Heart right ventricle (tissue), 16 donors: ENCODE data around the gene TRPV6. TPM values are rescaled to one million over a fixed set of nuclear protein-coding genes. Genes with fewer than 3 reads are reported as not detected.

Experiments
- ATAC-seq, 8 donors: fragments of 200-7000 bp; cut with Tn5 transposase; one replicate each; pipeline ENCODE4 v1.9.1; 2020; ENCODE audit warnings: mild to moderate bottlenecking in 8 of 8, moderate library complexity in 8 of 8, moderate number of reproducible peaks in 1 of 8
- DNase-seq, 2 donors: peaks; one replicate each; pipeline ENCODE4 v3.0.0-alpha.2; 2020
- H3K27ac ChIP-seq, 10 donors: fragments of 200-600 bp; sonication (generic) in 2 of 10; one replicate each; pipeline versions ENCODE4 v1.5.0 to v1.8.0; 2020 to 2022; ENCODE audit warnings: mild to moderate bottlenecking in 3 of 10
- H3K27me3 ChIP-seq, 7 donors: fragments of 200-600 bp; one replicate each; pipeline ENCODE4 v1.8.0; 2021 to 2022; ENCODE audit warnings: mild to moderate bottlenecking in 2 of 7
- H3K36me3 ChIP-seq, 9 donors: fragments of 200-600 bp; sonication (generic) in 1 of 9; one replicate each; pipeline versions ENCODE4 v1.5.0 to v1.8.0; 2020 to 2022; ENCODE audit warnings: mild to moderate bottlenecking in 2 of 9
- H3K4me1 ChIP-seq, 9 donors: fragments of 200-600 bp; sonication (generic) in 1 of 9; one replicate each; pipeline versions ENCODE4 v1.5.0 to v1.8.0; 2020 to 2022; ENCODE audit warnings: mild to moderate bottlenecking in 4 of 9
- H3K4me3 ChIP-seq, 10 donors: fragments of 200-600 bp; sonication (generic) in 2 of 10; one replicate each; pipeline versions ENCODE4 v1.5.0 to v1.8.0; 2020 to 2022; ENCODE audit warnings: mild to moderate bottlenecking in 7 of 10, moderate library complexity in 2 of 10
- H3K9me3 ChIP-seq, 11 donors: fragments of 200-600 bp in 10 of 11; sonication (generic) in 2 of 11; one replicate each; pipeline versions ENCODE4 v1.5.0 to v1.8.0; 2013 to 2022; ENCODE audit warnings: mild to moderate bottlenecking in 2 of 11, control low read depth in 1 of 11, moderate library complexity in 1 of 11
- WGBS, 2 donors: extraction: QIAGEN DNeasy Blood & Tissue Kit; methylation state at CpG; one replicate each; pipeline ENCODE4 v1.1.7; 2013; ENCODE audit warnings: inconsistent platforms in 1 of 2; 5-methylcytosine and 5-hydroxymethylcytosine counted together
- intact Hi-C, 10 donors: fragments of 100-400 bp; cut with DNase I; formaldehyde crosslinking; loops; one replicate each; pipeline versions ENCODE4 v1.11.1 to v1.14.2; 2022
- polyA plus RNA-seq, 2 donors: library from polyadenylated mRNA; stranded (reverse); fragments of 200-250 nt; gene quantifications; one replicate each; pipeline ENCODE4 v1.2.3, GENCODE V29; 2013
- total RNA-seq, 10 donors: library from RNA; stranded (reverse); fragmentation: NEBNext Ultra II Directional in 3 of 10; extraction: Animal tissue kit (Norgen Biotek cat#: 25700) in 3 of 10; gene quantifications; one replicate each; pipeline versions ENCODE4 v1.2.1 to v1.2.4, GENCODE V29; 2021 to 2023
- TF ChIP-seq, protein P1 (sequence below), 9 donors: fragments of 200-600 bp; sonication (generic) in 2 of 9; IDR thresholded peaks; one replicate each; pipeline versions ENCODE4 v1.5.0 to v1.8.0; 2021 to 2022; ENCODE audit warnings: antibody characterized with exemption in 9 of 9, mild to moderate bottlenecking in 5 of 9, moderate library complexity in 1 of 9
- donor health status: Arrhythmogenic right ventricular cardiomyopathy.
- donor health status: ischemic (EF 13 %, LVEDD 7.1; RV severe dilation, severe dysfunction).
- donor health status: healthy with polysubstance abuse.
- donor health status: DM: no; HTN: yes; CAD: no.
- donor health status: DM: no; HTN: no; CAD: no.
- donor health status: ischemic (EF 25% LVEDD 6.9; RV normal size, moderate dysfunction).
- donor health status: ischemic (EF 25% LVEDD 5.7; RV mildly dilated, moderate dysfunction).
- donor health status: healthy.
- donor health status: DM: yes; HTN: yes; CAD: no.
- donor health status: Ischemic cardiomyopathy.
- donor health status: ischemic (EF 35%, LVEDD 5.7; RV mildly dilated, moderate dysfunction).
- donor health status: nonischemic (EF 11% LVEDD 7.7; RV severe dilation, severe dysfunction).
- donor health status: DM: yes; HTN: yes; CAD: no.
- donor health status: PGD.
- donor health status: ischemic (EF 29% LVEDD 5.4; RV normal size, mild dysfunction).
- donor health status: nonischemic (EF 23%, LVEDD 6.1; RV moderate dilation, normal function).

The TRPV6 gene
- total and polyA plus RNA-seq, 12 donors, result 0.03 TPM; not detected in 11

DNA sequence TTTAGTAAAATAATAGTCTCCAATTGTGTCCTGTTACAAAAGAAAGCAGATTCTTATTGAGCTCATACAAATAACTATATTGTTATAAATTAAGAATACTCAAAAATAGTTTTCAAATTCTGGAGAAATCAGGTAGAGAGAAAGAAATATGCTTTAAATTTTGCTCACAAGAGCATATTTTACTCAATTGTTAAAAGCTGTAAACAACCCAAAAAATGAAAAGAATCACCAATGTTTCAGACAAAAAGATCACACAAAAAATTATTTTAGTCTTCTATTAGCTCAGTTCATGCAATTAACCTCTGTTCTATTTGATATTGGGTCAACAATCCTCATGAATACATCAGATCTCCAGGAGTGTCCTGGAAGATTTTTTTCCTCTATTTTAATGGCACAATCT, 18.6 kb upstream of the TRPV6 start:
- ATAC-seq (no peak), DNase-seq (no peak)
- Histone ChIP-seq H3K4me3 (no peak overlapping the region), H3K27me3 (peaks cover 0 to 19% (median 0%) of the 10 kb centered on the region in 7 donors), H3K9me3 (peaks cover 0 to 13% (median 6%) of the 10 kb centered on the region in 11 donors), H3K36me3 (no peaks in the 10 kb centered on the region), H3K27ac (no peak overlapping the region), H3K4me1 (peaks cover 0 to 5% (median 0%) of the 10 kb centered on the region in 9 donors)
- intact Hi-C loops, result no loop called here
- TF ChIP-seq, protein P1, sequence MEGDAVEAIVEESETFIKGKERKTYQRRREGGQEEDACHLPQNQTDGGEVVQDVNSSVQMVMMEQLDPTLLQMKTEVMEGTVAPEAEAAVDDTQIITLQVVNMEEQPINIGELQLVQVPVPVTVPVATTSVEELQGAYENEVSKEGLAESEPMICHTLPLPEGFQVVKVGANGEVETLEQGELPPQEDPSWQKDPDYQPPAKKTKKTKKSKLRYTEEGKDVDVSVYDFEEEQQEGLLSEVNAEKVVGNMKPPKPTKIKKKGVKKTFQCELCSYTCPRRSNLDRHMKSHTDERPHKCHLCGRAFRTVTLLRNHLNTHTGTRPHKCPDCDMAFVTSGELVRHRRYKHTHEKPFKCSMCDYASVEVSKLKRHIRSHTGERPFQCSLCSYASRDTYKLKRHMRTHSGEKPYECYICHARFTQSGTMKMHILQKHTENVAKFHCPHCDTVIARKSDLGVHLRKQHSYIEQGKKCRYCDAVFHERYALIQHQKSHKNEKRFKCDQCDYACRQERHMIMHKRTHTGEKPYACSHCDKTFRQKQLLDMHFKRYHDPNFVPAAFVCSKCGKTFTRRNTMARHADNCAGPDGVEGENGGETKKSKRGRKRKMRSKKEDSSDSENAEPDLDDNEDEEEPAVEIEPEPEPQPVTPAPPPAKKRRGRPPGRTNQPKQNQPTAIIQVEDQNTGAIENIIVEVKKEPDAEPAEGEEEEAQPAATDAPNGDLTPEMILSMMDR (IDR thresholded peaks at IDR 0.05), result no peak

DNA sequence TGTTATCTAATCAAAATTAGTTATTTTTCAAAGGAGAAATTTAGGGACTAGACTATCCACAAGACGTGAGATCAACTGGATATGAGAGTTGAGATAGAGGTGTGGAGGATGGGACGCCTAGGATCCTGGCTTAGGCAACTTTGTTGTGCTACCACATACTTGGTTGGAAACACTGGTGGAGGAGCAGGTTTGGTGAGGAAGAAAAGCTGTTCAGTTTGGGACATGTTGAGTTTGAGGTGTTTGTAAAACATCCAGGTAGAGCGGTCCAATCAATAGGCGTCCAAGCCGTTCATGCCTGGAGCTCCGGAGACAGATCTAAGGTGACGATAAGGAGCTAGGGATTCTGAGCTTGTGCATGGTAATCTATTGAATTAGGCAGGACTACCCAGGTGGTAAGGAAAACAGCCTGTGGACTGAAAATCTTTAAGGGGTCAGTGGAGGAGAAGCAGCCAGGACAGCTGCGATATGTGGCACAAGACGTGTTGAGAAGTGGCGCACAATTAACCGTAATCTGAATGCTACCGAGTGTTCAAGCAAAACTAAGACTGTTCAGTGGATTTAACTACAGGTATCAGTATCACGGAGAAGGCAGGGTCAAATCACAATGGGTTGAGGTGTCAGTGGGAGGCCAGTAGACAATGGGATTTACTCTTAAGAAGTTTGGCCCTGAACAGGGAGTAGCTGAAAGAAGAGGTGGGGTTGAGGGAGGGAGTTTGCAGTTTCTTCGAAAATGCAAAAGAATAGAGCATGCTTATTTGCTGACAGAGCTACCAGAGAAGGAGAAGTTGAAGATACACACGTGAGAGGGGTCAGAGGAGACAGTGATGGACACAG, 16.1 kb upstream of the TRPV6 start:
- DNase-seq, result no peak
- intact Hi-C loops, result no loop called here
- TF ChIP-seq, protein P1 (IDR thresholded peaks at IDR 0.05), result no peak
- Histone ChIP-seq H3K27ac (no peak overlapping the region), H3K9me3 (peaks cover 0 to 13% (median 6%) of the 10 kb centered on the region in 11 donors), H3K4me1 (no peaks in the 10 kb centered on the region), H3K4me3 (no peak overlapping the region), H3K27me3 (peaks cover 0 to 37% (median 0%) of the 10 kb centered on the region in 7 donors), H3K36me3 (no peaks in the 10 kb centered on the region)
- WGBS, 2 donors, result 74 to 80% methylated on average over 15 of the region's 15 CpGs
- no peak for ATAC-seq

DNA sequence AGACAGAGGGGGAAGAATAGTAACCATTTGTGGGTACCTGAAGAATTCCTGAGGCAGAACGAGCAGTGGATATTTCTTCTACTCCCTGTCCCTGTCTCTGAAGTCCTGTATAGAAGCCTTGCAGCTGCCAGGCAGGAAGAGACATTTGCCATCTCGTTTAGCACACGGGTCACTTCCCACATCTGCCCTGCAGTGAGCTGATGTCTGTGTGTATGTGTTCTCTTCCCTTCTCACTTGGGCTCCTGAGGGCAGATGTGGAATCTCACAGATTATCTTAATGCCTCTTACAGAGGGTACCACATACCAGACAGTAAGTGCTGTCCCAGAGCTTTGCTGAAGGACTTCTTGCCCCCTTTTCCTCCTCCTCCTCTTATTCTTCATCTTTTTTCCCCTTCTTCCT, 14.1 kb upstream of the TRPV6 start:
- H3K4me1 ChIP-seq, result no peaks in the 10 kb centered on the region
- peaks cover 0 to 10% (median under 1%) of the 10 kb centered on the region in 11 donors for H3K9me3 ChIP-seq
- H3K27ac ChIP-seq, result no peak overlapping the region
- no peaks in the 10 kb centered on the region for H3K36me3 ChIP-seq
- no peak for DNase-seq
- peaks cover 0 to 39% (median 0%) of the 10 kb centered on the region in 7 donors for H3K27me3 ChIP-seq
- no peak overlapping the region for H3K4me3 ChIP-seq
- TF ChIP-seq, protein P1 (IDR thresholded peaks at IDR 0.05), result no peak
- 13 to 27% methylated on average over 3 of the region's 3 CpGs for WGBS, 2 donors
- intact Hi-C loops, result loop anchor here in 1 of 10 donors (10.0 kb wide), 1 partner anchor 65 kb away; no protein-coding TSS in a partner anchor
- ATAC-seq, result no peak

DNA sequence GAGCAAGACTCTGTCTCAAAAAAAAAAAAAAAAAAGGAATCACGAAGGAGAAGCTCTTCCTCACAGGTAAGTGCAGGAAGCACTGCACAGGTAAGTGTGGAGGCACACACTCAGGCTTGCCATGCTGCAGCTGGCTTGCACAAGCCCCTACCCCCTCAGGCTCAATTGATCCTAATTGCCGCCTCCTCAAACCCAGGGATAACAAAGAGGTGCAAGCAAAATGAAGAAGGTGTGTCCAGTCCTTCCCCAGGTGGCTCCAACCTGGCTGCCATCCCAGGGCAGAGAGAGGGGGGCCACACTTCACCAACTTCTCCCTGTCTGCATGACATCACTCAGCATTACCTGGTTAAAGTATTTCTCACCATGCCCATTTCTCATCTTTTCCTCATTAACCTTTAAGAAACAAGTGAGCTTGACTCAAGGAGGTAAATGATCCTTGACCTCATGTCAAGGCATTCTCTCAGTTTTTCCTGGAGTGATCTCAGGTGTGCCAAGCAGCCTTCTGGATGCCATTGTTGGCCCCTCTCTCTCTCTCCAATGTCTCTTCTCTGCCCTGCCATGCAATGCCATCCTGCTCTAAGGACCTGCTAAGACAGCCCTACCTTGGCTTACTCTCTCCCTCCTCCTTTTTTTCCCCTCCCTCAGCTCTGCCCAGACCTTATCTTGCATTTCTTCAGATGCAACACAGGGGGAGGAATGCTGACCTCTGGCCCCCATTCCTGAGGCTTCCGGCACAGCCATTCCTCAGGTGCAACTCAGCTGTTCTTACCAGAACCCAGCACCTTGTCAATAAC, 13.0 kb upstream of the TRPV6 start:
- intact Hi-C loops, result loop anchor here in 1 of 10 donors (10.0 kb wide), 1 partner anchor 64 kb away; no protein-coding TSS in a partner anchor
- DNase-seq (no peak), ATAC-seq (no peak)
- TF ChIP-seq, protein P1 (IDR thresholded peaks at IDR 0.05), result no peak
- peaks cover 0 to 47% (median 0%) of the 10 kb centered on the region in 7 donors for H3K27me3 ChIP-seq
- no peaks in the 10 kb centered on the region for H3K4me1 ChIP-seq
- 61 to 63% methylated on average over 3 of the region's 3 CpGs for WGBS, 2 donors
- H3K27ac ChIP-seq, result no peak overlapping the region
- H3K4me3 ChIP-seq, result no peak overlapping the region
- no peaks in the 10 kb centered on the region for H3K36me3 ChIP-seq
- H3K9me3 ChIP-seq, result no peaks in the 10 kb centered on the region
